PC-9 (cell line): ENCODE measurements around the gene NISCH.

ENCODE experiments used
- EZH2 ChIP-seq: fragments of 200-600 bp; sonication (generic); IDR thresholded peaks from 2 replicates; pipeline ENCODE4 v1.8.0; 2017; ENCODE audit warnings: antibody characterized with exemption, low read depth
- TF ChIP-seq, protein P1 (sequence below): fragments of 200-600 bp; sonication (generic); conservative IDR thresholded peaks from 2 replicates; pipeline ENCODE4 v1.6.1; 2017; ENCODE audit warnings: mixed run types, antibody characterized with exemption, mild to moderate bottlenecking, moderate library complexity

DNA sequence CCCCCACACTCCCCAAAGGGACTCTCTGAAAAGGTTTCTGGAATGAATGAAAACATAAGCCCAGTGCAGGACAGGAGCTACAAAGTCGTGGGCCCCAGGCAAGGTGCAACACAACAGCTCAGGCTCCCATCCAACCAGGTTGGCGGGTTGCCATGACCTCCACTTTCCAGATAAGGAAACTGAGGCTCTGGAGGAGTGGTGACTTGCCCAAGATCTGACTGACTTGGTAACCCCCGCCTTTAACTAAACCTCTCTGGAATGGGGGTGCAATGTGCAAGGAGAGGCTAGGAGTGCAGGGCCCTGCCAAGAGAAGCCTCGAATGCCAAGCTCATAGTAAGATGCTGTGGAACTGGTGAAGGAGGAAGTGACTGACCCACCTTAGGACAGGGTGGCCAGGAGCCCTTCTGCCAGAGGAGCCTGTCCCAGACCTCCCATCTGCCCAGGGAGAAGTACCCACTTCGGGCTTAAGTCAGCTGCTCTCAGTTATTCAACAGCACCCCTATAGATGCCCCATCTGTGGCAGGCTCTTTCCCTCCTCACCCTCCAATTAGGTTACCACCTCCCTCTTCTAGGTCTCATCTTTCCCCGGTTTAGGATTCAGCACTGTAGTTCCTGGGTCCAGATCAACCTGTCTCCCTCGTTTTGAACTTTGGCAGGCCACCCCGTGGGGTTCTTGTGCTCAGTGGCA is 1.0 kb upstream of the NISCH start:
- TF ChIP-seq, protein P1, sequence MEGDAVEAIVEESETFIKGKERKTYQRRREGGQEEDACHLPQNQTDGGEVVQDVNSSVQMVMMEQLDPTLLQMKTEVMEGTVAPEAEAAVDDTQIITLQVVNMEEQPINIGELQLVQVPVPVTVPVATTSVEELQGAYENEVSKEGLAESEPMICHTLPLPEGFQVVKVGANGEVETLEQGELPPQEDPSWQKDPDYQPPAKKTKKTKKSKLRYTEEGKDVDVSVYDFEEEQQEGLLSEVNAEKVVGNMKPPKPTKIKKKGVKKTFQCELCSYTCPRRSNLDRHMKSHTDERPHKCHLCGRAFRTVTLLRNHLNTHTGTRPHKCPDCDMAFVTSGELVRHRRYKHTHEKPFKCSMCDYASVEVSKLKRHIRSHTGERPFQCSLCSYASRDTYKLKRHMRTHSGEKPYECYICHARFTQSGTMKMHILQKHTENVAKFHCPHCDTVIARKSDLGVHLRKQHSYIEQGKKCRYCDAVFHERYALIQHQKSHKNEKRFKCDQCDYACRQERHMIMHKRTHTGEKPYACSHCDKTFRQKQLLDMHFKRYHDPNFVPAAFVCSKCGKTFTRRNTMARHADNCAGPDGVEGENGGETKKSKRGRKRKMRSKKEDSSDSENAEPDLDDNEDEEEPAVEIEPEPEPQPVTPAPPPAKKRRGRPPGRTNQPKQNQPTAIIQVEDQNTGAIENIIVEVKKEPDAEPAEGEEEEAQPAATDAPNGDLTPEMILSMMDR = no peak
- TF ChIP-seq EZH2 = no peak
